GM18861 (cell line): Measurements from ENCODE around the gene C19orf33.
"Not testable (repeated sequence)": the region's sequence is repeated elsewhere in the genome, so short reads cannot be mapped to it uniquely, and the experiment has no call there.

ENCODE experiments used
- ATAC-seq: cut with Tn5 transposase; IDR thresholded peaks from one replicate; pipeline ENCODE4 v1.9.1; 2021; ENCODE audit not compliant: unreplicated experiment

Gene C19orf33

GRCh38 chr19:38336638-38337359 is 32.7 kb downstream of the C19orf33 start:
- ATAC-seq = peak; percentile 30

DNA sequence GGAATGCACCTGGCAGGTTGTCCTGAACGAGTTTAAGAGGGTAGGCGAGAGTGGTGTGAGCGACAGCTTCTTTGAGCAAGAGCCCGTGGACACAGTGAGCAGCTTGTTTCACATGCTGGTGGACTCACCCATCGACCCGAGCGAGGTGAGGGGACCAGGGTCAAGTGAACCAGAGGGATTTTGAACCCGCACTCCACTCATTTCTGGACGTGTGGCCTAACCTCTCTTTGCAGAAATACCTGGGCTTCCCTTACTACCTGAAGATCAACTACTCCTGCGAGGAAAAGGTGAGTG is 33.3 kb downstream of the C19orf33 start:
- ATAC-seq = no peak

GRCh38 chr19:38339011-38339410 is 35.0 kb downstream of the C19orf33 start:
- ATAC-seq = not testable (repeated sequence)

GRCh38 chr19:38340927-38341326 is 36.9 kb downstream of the C19orf33 start:
- ATAC-seq = no peak

DNA sequence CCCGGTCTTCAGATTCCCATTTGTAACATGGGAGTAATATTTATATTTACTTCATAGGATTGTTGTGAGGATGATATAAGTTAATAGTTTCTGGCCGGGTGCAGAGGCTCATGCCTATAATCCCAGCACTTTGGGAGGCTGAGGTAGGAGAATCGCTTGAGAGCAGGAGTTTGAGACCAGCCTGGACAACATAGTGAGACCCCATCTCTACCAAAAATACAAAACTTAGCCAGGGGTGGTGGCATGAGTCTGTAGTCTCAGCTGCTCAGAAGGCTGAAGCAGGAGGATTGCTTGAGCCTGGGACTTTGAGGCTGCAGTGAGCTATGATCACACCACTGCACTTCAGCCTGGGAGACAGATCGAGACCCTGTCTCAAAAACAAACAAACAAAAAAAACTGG is 42.8 kb downstream of the C19orf33 start:
- no peak for ATAC-seq

DNA sequence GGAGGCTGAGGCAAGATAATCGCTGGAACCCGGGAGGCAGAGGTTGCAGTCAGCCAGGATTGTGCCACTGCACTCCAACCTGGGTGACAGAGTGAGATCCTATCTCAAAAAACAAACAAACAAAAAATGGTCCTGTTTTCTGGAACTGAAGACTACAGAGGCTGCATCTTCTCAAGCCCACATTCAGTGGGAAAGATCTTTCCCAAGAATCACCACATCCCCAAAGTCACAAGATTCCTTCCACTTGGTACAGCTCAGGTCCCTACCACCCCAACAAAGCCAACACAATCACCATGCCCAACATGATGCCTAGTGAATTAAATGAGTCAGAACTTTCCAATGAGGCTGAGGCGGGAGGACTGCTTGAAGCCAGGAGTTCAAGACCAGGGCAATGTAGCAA is 46.8 kb downstream of the C19orf33 start:
- ATAC-seq = no peak

- ATAC-seq = no peak
Measured at GRCh38 chr19:38351865-38352395, 47.9 kb downstream of the C19orf33 start.

- ATAC-seq = no peak
Measured at GRCh38 chr19:38352611-38353010, 48.6 kb downstream of the C19orf33 start.
